Mesenteric fat pad (tissue), 1 donor: ENCODE data around the gene KEL. TPM values are rescaled to one million over a fixed set of nuclear protein-coding genes. Genes with fewer than 3 reads are reported as not detected.

Experiments used
- DNase-seq: peaks from one replicate; pipeline ENCODE4 v3.0.0-alpha.2; 2020; ENCODE audit warnings: low spot score
- total RNA-seq: library from RNA; stranded (reverse); fragmentation: NEBNext Ultra II Directional; extraction: Animal tissue kit (Norgen Biotek cat#: 25700); gene quantifications from one replicate; pipeline ENCODE4 v1.2.1, GENCODE V29; 2021
- donor health status: DM: yes; HTN: yes; CAD: no.

KEL gene
- total RNA-seq, 1 donor from 2014 or later, result not detected

- no peak for DNase-seq
These were observed 60.5 kb downstream of the KEL start for GRCh38 chr7:142901426-142902259.

- no peak for DNase-seq
These were observed 62.5 kb downstream of the KEL start for GRCh38 chr7:142899661-142900060.

DNA sequence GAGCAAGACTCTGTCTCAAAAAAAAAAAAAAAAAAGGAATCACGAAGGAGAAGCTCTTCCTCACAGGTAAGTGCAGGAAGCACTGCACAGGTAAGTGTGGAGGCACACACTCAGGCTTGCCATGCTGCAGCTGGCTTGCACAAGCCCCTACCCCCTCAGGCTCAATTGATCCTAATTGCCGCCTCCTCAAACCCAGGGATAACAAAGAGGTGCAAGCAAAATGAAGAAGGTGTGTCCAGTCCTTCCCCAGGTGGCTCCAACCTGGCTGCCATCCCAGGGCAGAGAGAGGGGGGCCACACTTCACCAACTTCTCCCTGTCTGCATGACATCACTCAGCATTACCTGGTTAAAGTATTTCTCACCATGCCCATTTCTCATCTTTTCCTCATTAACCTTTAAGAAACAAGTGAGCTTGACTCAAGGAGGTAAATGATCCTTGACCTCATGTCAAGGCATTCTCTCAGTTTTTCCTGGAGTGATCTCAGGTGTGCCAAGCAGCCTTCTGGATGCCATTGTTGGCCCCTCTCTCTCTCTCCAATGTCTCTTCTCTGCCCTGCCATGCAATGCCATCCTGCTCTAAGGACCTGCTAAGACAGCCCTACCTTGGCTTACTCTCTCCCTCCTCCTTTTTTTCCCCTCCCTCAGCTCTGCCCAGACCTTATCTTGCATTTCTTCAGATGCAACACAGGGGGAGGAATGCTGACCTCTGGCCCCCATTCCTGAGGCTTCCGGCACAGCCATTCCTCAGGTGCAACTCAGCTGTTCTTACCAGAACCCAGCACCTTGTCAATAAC lies 63.6 kb downstream of the KEL start:
- DNase-seq, result no peak

DNA sequence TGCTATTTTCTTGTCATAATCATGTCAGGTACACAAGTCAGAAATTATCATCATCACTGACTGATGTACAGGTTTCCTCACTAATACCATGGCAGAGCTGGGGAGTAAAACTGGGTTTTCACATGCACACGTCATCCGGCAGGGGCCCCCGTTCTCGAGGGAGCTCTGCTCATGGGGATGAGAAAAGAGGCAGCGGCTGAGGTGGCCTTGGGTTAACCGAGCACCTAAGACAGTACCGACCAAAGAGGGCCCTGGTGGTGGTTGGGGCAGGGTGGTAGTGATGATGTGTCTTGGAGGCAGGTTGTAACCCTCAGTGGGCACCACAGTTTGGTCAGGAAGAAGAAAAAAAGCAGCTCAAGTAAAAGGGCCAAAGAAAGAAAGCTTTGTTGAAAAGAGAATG lies 64.5 kb downstream of the KEL start:
- DNase-seq, result no peak

DNA sequence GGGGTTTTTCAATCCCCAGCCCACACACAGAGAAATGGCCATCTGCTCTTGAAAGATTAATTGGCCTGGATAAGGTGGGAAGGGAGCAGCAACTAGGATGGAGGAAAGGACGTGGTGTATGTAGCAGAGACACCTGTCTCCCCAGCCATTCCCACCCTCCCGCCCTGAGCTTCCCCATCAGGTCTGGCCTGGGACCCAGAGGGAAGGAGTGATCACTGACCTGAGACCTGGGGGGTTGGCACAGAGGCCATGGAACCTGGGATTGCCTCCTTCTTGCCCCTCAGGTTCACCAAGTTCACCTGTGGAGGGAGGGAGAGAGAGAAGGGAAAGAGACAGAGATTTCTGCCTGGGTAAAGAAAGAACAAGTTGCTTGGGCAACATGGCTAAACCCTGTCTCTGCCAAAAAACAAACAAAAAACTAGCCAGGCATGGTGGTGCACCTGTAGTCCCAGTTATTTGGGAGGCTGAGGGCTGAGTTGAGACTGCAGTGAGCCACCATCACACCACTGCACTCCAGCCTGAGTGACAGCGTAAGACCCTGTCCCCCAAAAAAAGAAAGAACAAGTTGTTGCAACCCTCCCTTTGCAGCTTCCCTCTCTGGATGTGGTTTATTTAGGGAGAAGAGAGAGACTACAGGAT lies 65.3 kb downstream of the KEL start:
- peak; percentile 53 for DNase-seq

DNA sequence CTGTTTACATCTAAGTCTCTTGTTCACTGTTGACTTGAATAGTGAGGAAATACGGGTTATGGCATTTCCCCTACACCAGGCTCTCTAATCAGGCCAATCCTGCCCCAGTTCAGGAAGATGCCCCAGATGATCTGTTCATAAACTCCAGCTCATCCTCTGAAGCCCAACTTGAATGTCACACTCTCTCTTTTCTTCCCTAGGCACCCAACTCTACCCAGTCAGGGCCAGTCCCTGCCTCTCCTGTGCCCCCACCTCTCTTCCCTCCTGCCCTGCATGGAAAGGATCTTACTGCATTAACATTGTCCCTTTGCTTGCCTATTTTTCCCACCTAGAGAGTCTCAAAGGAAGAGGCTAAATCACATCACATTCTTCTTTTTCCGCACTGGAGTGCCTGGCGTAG lies 66.0 kb downstream of the KEL start:
- DNase-seq, result peak; percentile 26

- peak; percentile 75 for DNase-seq
These were observed 67.1 kb downstream of the KEL start for GRCh38 chr7:142894985-142895593.

GRCh38 chr7:142894112-142894984 lies 67.8 kb downstream of the KEL start:
- DNase-seq, result peak; percentile 75

DNA sequence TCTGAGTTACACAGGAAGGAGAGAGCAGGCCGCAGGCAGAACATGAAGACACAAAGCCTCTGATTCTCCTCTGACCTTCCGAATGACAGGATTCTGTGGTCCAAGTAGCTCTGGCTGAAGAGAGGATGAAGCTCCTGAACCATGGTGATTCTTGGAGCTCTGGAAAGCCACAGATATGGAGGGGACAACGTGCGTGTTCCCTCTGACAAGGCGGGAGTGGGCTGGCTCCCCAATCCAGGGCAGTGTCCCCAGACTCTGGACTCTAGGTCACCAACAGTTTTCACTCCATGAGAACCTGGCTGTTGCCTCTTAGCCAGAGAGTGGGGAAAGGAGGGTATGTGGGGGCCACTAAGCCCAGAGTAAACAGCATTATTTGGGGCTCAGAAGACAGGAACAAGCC lies 69.2 kb downstream of the KEL start:
- no peak for DNase-seq

- peak; percentile 59 for DNase-seq
These were observed 70.6 kb downstream of the KEL start for GRCh38 chr7:142891490-142892082.

Other genes starting within 250 kb of the KEL start
- 5.0 TPM for gene PRSS1, start 212.9 kb downstream of the KEL start, total RNA-seq
- 9.3 TPM for gene PRSS2, start 191.4 kb downstream of the KEL start, total RNA-seq
- 6.3 TPM for gene EPHB6, start 107.3 kb downstream of the KEL start, total RNA-seq
- gene TRPV6, start 76.6 kb downstream of the KEL start, total RNA-seq, result not detected
- not detected for gene TRPV5, start 28.6 kb downstream of the KEL start, total RNA-seq
- gene LLCFC1, start 22.9 kb downstream of the KEL start, total RNA-seq, result not detected
- not detected for gene OR9A2, start 64.8 kb upstream of the KEL start, total RNA-seq
- not detected for gene OR6V1, start 90.0 kb upstream of the KEL start, total RNA-seq
- not detected for gene PIP, start 169.7 kb upstream of the KEL start, total RNA-seq
- not detected for gene TAS2R39, start 221.1 kb upstream of the KEL start, total RNA-seq